A549 (cell line): ENCODE measurements around the gene PGC. TPM values are rescaled to one million over a fixed set of nuclear protein-coding genes. Genes with fewer than 3 reads are reported as not detected.

Source experiments
- ATAC-seq, 2 experiments: fragments of 200-7000 bp in 1 of 2; fragments of >200 bp in 1 of 2; cut with Nextera tagmentation in 1 of 2; cut with Tn5 transposase in 1 of 2; 3 replicates each; pipeline versions ENCODE4 v1.8.0 to v1.9.1; 2018 to 2020; ENCODE audit warnings: mild to moderate bottlenecking in 1 of 2, moderate library complexity in 1 of 2
- CTCF ChIA-PET: fragments of 300-600 bp; sonication (Branson Sonifier 250); formaldehyde crosslinking; extraction: SDS; loops from one replicate; lab custom pipeline; 2021; ENCODE audit warnings: antibody characterized with exemption, inconsistent platforms; lab: Yijun Ruan, JAX
- POLR2A ChIA-PET: fragments of 350-600 bp; formaldehyde crosslinking; extraction: SDS; loops from one replicate; lab custom pipeline; 2021; ENCODE audit warnings: antibody characterized with exemption, inconsistent platforms; lab: Yijun Ruan, JAX
- DNase-seq, 2 experiments: peaks; one replicate each; pipeline versions ENCODE4 v3.0.0 to v3.0.0-alpha.2; 2011 to 2016; ENCODE audit warnings: low read depth in 1 of 2, low spot score in 1 of 2
- FAIRE-seq: peaks from 2 replicates; lab custom pipeline; 2011; peaks lifted over from hg19 to GRCh38; lab: Jason Lieb, UNC
- H3K27ac ChIP-seq, 2 experiments: fragments of >200 bp; sonication (Bioruptor Twin); formaldehyde crosslinking; 3 replicates each; pipeline ENCODE4 v1.5.1; 2016 to 2017
- H3K4me1 ChIP-seq: fragments of >200 bp; sonication (Bioruptor Twin); formaldehyde crosslinking; 3 replicates; pipeline ENCODE4 v1.6.1; 2016
- H3K4me2 ChIP-seq: fragments of >200 bp; sonication (Bioruptor Twin); formaldehyde crosslinking; 3 replicates; pipeline ENCODE4 v1.6.1; 2016
- H3K4me3 ChIP-seq: fragments of >200 bp; sonication (Bioruptor Twin); formaldehyde crosslinking; 3 replicates; pipeline ENCODE4 v1.5.1; 2016
- H3K9me3 ChIP-seq: fragments of >200 bp; sonication (Bioruptor Twin); formaldehyde crosslinking; 3 replicates; pipeline ENCODE4 v1.6.1; 2016
- CEBPB ChIP-seq, 2 experiments: fragments of >200 bp in 1 of 2; sonication (Bioruptor Twin) in 1 of 2; formaldehyde crosslinking in 1 of 2; IDR thresholded peaks; 2 replicates each; pipeline ENCODE4 v1.6.1; 2012 to 2016
- CHD2 ChIP-seq: fragments of 150-350 bp; IDR thresholded peaks from 2 replicates; pipeline ENCODE4 v1.6.1; 2014; ENCODE audit warnings: low read length; ENCODE audit not compliant: partially characterized antibody
- CHD4 ChIP-seq: fragments of 200-600 bp; sonication (generic); IDR thresholded peaks from 2 replicates; pipeline ENCODE4 v1.6.1; 2016; ENCODE audit warnings: antibody characterized with exemption, mild to moderate bottlenecking, borderline replicate concordance
- EP300 ChIP-seq, 2 experiments: fragments of >200 bp; sonication (Bioruptor Twin); formaldehyde crosslinking; IDR thresholded peaks; 2 replicates in 1 of 2; 3 replicates in 1 of 2; pipeline ENCODE4 v1.6.1; 2016 to 2017
- FOXS1 ChIP-seq: fragments of 250-450 bp; sonication (Bioruptor Pico); IDR thresholded peaks from 2 replicates; pipeline ENCODE4 v1.5.0; 2020; ENCODE audit warnings: mild to moderate bottlenecking, moderate library complexity
- HDAC2 ChIP-seq: fragments of 200-600 bp; sonication (generic); IDR thresholded peaks from 2 replicates; pipeline ENCODE4 v1.6.1; 2016
- HOXB13 ChIP-seq: fragments of 250-450 bp; sonication (Bioruptor Pico); IDR thresholded peaks from 2 replicates; pipeline ENCODE4 v1.5.0; 2020; ENCODE audit warnings: low read depth, mild to moderate bottlenecking, moderate library complexity
- HOXB5 ChIP-seq: fragments of 250-450 bp; sonication (Bioruptor Pico); IDR thresholded peaks from 2 replicates; pipeline ENCODE4 v1.5.0; 2020; ENCODE audit warnings: mild to moderate bottlenecking, moderate library complexity
- JUNB ChIP-seq: fragments of >200 bp; sonication (Bioruptor Twin); formaldehyde crosslinking; IDR thresholded peaks from 2 replicates; pipeline ENCODE4 v1.6.1; 2016
- MYC ChIP-seq: IDR thresholded peaks from 2 replicates; pipeline ENCODE4 v1.6.1; 2012; ENCODE audit warnings: mild to moderate bottlenecking, inconsistent platforms, low read length, improper control_type of control experiment, borderline replicate concordance
- POLR2A ChIP-seq: IDR thresholded peaks from 2 replicates; pipeline ENCODE4 v1.6.1; 2012; ENCODE audit warnings: mild to moderate bottlenecking, low read length
- RCOR1 ChIP-seq: fragments of 150-350 bp; IDR thresholded peaks from 2 replicates; pipeline ENCODE4 v1.6.1; 2014; ENCODE audit warnings: antibody characterized with exemption, low read length, low read depth
- RFX5 ChIP-seq: fragments of 450-650 bp; IDR thresholded peaks from 2 replicates; pipeline ENCODE4 v1.7.1; 2014; ENCODE audit warnings: antibody characterized with exemption, mild to moderate bottlenecking, moderate library complexity
- TP53 ChIP-seq: fragments of 250-450 bp; sonication (Bioruptor Pico); IDR thresholded peaks from 2 replicates; pipeline ENCODE4 v1.5.0; 2021; ENCODE audit warnings: mild to moderate bottlenecking, moderate library complexity
- ZSCAN20 ChIP-seq: fragments of 250-450 bp; sonication (Bioruptor Pico); IDR thresholded peaks from 2 replicates; pipeline ENCODE4 v1.8.0; 2022; ENCODE audit warnings: mild to moderate bottlenecking, moderate library complexity
- WGBS: methylation state at CpG from one replicate; pipeline ENCODE4 v1.1.6; 2017; ENCODE audit errors: missing lambda C conversion rate; 5-methylcytosine and 5-hydroxymethylcytosine counted together
- polyA plus RNA-seq, 4 experiments: library from polyadenylated mRNA; depleted of rRNA in 3 of 4; stranded (reverse); fragments of >200 nt; fragmentation: RNase III in 1 of 4; extraction: RNeasy Plus Mini Kit Qiagen cat#74134 plus additional on column Dnase treatment in 1 of 4; gene quantifications; 2 replicates in 3 of 4; 3 replicates in 1 of 4; pipeline ENCODE4 v1.2.3, GENCODE V29; 2011 to 2017
- small RNA-seq, 6 experiments: library from RNA; depleted of rRNA; stranded (forward); fragments of <200 nt; gene quantifications; one replicate each; pipeline ENCODE3, GENCODE V24; 2012
- TF ChIP-seq, protein P1 (sequence below): fragments of >200 bp; sonication (Bioruptor Twin); formaldehyde crosslinking; IDR thresholded peaks from 3 replicates; pipeline ENCODE4 v1.5.1; 2016
- TF ChIP-seq, protein P2 (sequence below): IDR thresholded peaks from 2 replicates; pipeline ENCODE4 v1.6.1; 2012; ENCODE audit warnings: low read depth, borderline replicate concordance
- TF ChIP-seq, protein P3 (sequence below): fragments of 450-650 bp; IDR thresholded peaks from 2 replicates; pipeline ENCODE4 v1.6.1; 2014; ENCODE audit warnings: antibody characterized with exemption
- TF ChIP-seq, protein P4 (sequence below): fragments of >200 bp; sonication (Bioruptor Twin); formaldehyde crosslinking; IDR thresholded peaks from 3 replicates; pipeline ENCODE4 v1.6.1; 2016

The PGC gene
- polyA plus RNA-seq, 2 of the 4 experiments (the other 2 are of a cell fraction), result not detected

DNA sequence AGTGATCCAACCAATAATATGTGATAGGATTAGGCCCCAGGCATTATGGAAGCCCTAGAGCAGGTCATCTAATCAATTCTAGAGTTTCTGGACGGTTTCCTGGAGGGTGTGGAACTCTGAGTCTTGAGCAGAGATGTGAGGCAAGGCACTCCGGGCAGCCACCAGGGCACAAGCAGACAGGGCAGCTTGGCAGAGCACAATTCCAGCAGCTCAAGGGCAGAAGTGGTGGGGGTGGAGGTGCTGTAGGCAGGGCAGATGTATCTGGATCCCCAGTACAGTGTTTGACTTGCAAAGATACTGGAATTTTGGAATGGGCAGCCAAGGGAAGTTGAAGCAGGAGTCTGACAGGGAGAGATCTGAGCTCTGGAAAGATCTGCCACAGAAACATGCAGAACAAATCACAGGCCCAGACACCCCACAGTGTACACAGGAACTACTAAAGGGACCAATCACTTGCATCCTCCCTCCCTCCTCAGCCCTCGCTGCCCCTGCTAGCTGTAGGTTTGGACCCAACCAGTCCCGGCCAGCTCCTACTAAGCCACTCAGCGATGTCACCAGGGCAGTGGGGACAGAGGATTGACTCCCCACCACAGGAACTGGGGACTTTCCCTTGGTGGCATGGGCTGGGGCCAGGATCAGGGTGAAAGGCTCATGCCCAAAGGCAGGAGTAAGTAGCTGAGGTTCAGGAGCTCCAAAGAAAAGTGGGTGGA, 58.8 kb downstream of the PGC start:
- TF ChIP-seq TP53 (CRISPR knock-in tag) (no peak), CHD2 (no peak), RFX5 (no peak), EP300 (IDR thresholded peaks at IDR 0.05) (no peak), HOXB13 (CRISPR knock-in tag) (no peak), FOXS1 (no peak), ZSCAN20 (CRISPR knock-in tag) (no peak), JUNB (no peak), MYC (no peak), RCOR1 (no peak), CEBPB (IDR thresholded peaks at IDR 0.05) (no peak)
- TF ChIP-seq, protein P1, sequence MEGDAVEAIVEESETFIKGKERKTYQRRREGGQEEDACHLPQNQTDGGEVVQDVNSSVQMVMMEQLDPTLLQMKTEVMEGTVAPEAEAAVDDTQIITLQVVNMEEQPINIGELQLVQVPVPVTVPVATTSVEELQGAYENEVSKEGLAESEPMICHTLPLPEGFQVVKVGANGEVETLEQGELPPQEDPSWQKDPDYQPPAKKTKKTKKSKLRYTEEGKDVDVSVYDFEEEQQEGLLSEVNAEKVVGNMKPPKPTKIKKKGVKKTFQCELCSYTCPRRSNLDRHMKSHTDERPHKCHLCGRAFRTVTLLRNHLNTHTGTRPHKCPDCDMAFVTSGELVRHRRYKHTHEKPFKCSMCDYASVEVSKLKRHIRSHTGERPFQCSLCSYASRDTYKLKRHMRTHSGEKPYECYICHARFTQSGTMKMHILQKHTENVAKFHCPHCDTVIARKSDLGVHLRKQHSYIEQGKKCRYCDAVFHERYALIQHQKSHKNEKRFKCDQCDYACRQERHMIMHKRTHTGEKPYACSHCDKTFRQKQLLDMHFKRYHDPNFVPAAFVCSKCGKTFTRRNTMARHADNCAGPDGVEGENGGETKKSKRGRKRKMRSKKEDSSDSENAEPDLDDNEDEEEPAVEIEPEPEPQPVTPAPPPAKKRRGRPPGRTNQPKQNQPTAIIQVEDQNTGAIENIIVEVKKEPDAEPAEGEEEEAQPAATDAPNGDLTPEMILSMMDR, result no peak
- TF ChIP-seq, protein P2, sequence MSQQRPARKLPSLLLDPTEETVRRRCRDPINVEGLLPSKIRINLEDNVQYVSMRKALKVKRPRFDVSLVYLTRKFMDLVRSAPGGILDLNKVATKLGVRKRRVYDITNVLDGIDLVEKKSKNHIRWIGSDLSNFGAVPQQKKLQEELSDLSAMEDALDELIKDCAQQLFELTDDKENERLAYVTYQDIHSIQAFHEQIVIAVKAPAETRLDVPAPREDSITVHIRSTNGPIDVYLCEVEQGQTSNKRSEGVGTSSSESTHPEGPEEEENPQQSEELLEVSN, result no peak
- TF ChIP-seq, protein P3, sequence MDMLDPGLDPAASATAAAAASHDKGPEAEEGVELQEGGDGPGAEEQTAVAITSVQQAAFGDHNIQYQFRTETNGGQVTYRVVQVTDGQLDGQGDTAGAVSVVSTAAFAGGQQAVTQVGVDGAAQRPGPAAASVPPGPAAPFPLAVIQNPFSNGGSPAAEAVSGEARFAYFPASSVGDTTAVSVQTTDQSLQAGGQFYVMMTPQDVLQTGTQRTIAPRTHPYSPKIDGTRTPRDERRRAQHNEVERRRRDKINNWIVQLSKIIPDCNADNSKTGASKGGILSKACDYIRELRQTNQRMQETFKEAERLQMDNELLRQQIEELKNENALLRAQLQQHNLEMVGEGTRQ, result no peak
- ChIA-PET CTCF (interaction anchor here (0.9 to 11.5 kb wide), 7 partner anchors 16 to 318 kb away, joined by 3 to 214 read pairs (median 14); partner anchors contain the start of gene TFEB), POLR2A (no interaction called here)
- no peak for ATAC-seq
- Histone ChIP-seq H3K9me3 (no peaks in the 10 kb centered on the region), H3K27ac (no peak overlapping the region), H3K4me3 (no peak overlapping the region), H3K4me2 (no peak overlapping the region), H3K4me1 (peaks cover 4% of the 10 kb centered on the region; the same call in 1 of the 3 replicates)
- 92% methylated on average over 5 of the region's 5 CpGs for WGBS
- FAIRE-seq, result no peak
- no peak for DNase-seq

DNA sequence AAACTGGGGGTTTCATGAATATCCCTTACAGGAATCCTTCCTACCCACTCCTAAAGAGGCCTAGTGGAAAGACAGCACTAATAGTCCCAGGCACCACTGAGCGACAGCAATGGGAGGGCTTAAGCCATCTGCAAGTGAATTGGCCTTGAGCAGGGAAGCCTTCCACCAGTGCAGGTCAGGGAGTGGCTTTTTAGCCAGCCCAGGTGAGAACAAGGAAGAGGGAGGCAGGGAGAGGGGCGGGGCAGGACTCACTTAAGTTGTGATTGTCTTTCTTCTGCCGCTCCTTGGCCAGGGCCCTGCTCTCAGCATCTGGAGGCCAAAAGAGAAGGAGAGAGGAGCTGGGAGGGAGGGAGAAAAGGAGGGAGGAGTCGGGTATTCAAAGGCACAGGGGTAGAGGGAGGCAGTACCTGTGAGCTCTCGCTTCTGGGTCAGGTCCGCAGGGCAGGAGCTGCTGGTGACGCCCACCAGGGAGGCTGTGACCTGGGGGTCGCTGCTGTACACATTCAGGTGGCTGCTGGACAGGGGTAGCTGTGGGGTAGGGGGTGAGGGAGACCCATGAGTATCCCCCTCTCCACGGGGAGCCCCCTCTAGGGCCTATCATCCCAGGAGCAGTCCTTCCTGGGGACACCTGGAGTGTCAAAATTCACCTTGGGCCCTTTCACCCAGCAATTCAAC, 59.6 kb downstream of the PGC start:
- H3K4me2 ChIP-seq, result no peak overlapping the region
- no peak for FAIRE-seq
- TF ChIP-seq, protein P4, sequence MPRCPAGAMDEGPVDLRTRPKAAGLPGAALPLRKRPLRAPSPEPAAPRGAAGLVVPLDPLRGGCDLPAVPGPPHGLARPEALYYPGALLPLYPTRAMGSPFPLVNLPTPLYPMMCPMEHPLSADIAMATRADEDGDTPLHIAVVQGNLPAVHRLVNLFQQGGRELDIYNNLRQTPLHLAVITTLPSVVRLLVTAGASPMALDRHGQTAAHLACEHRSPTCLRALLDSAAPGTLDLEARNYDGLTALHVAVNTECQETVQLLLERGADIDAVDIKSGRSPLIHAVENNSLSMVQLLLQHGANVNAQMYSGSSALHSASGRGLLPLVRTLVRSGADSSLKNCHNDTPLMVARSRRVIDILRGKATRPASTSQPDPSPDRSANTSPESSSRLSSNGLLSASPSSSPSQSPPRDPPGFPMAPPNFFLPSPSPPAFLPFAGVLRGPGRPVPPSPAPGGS, result no peak
- TF ChIP-seq HOXB5, result no peak
- no peak for TF ChIP-seq CHD4
- TF ChIP-seq POLR2A, result no peak
- TF ChIP-seq HDAC2, result no peak
- POLR2A ChIA-PET, result no interaction called here
- ATAC-seq, result no peak
- CTCF ChIA-PET, result interaction anchor here (1.7 to 11.5 kb wide), 5 partner anchors 17 to 318 kb away, joined by 5 to 214 read pairs (median 66); no protein-coding TSS in a partner anchor
- DNase-seq, result no peak
- H3K9me3 ChIP-seq, result no peaks in the 10 kb centered on the region
- H3K4me3 ChIP-seq, result no peak overlapping the region
- H3K27ac ChIP-seq, result no peak overlapping the region
- 67% methylated on average over 9 of the region's 9 CpGs for WGBS
- H3K4me1 ChIP-seq, result peaks cover 4% of the 10 kb centered on the region; the same call in 1 of the 3 replicates

Small RNA genes lying within 50 kb of the gene (small RNA-seq; reads per million reads assigned to genes)
- 0 reads per million in 6 experiments for gene AL365205.2
- 0 reads per million in 6 experiments for gene AL365205.3

Other genes starting within 250 kb of the PGC start
- 2.6 and 3.2 TPM in 2 replicates for gene FOXP4, start 201.0 kb downstream of the PGC start, polyA plus RNA-seq (2011; rRNA removed)
- gene FOXP4, start 201.0 kb downstream of the PGC start, polyA plus RNA-seq (2017; fragmentation: RNase III; extraction: RNeasy Plus Mini Kit Qiagen cat#74134 plus additional on column Dnase treatment), result 12.5 to 14.5 TPM (median 14.2 TPM) in 3 replicates
- gene MDFI, start 108.9 kb downstream of the PGC start, polyA plus RNA-seq (2011; rRNA removed), result 0.06 and 0.26 TPM in 2 replicates
- 0.21 to 0.30 TPM (median 0.28 TPM) in 3 replicates for gene MDFI, start 108.9 kb downstream of the PGC start, polyA plus RNA-seq (2017; fragmentation: RNase III; extraction: RNeasy Plus Mini Kit Qiagen cat#74134 plus additional on column Dnase treatment)
- 2.9 and 3.1 TPM in 2 replicates for gene TFEB, start 11.8 kb downstream of the PGC start, polyA plus RNA-seq (2011; rRNA removed)
- gene TFEB, start 11.8 kb downstream of the PGC start, polyA plus RNA-seq (2017; fragmentation: RNase III; extraction: RNeasy Plus Mini Kit Qiagen cat#74134 plus additional on column Dnase treatment), result 4.3 to 6.1 TPM (median 4.5 TPM) in 3 replicates
- 1.9 TPM in 2 replicates for gene FRS3, start 32.5 kb upstream of the PGC start, polyA plus RNA-seq (2011; rRNA removed)
- 1.7 to 2.0 TPM (median 2.0 TPM) in 3 replicates for gene FRS3, start 32.5 kb upstream of the PGC start, polyA plus RNA-seq (2017; fragmentation: RNase III; extraction: RNeasy Plus Mini Kit Qiagen cat#74134 plus additional on column Dnase treatment)
- gene PRICKLE4, start 33.4 kb upstream of the PGC start, polyA plus RNA-seq (2011; rRNA removed), result 0.32 and 0.34 TPM in 2 replicates
- 0.95 to 1.6 TPM (median 1.5 TPM) in 3 replicates for gene PRICKLE4, start 33.4 kb upstream of the PGC start, polyA plus RNA-seq (2017; fragmentation: RNase III; extraction: RNeasy Plus Mini Kit Qiagen cat#74134 plus additional on column Dnase treatment)
- 217 and 262 TPM in 2 replicates for gene TOMM6, start 40.3 kb upstream of the PGC start, polyA plus RNA-seq (2011; rRNA removed)
- gene TOMM6, start 40.3 kb upstream of the PGC start, polyA plus RNA-seq (2017; fragmentation: RNase III; extraction: RNeasy Plus Mini Kit Qiagen cat#74134 plus additional on column Dnase treatment), result 252 to 261 TPM (median 254 TPM) in 3 replicates
- 2.9 TPM in 2 replicates for gene USP49, start 148.0 kb upstream of the PGC start, polyA plus RNA-seq (2011; rRNA removed)
- gene USP49, start 148.0 kb upstream of the PGC start, polyA plus RNA-seq (2017; fragmentation: RNase III; extraction: RNeasy Plus Mini Kit Qiagen cat#74134 plus additional on column Dnase treatment), result 3.6 to 4.3 TPM (median 4.1 TPM) in 3 replicates
- 29.3 and 32.9 TPM in 2 replicates for gene MED20, start 173.7 kb upstream of the PGC start, polyA plus RNA-seq (2011; rRNA removed)
- 18.4 to 21.0 TPM (median 19.0 TPM) in 3 replicates for gene MED20, start 173.7 kb upstream of the PGC start, polyA plus RNA-seq (2017; fragmentation: RNase III; extraction: RNeasy Plus Mini Kit Qiagen cat#74134 plus additional on column Dnase treatment)
- 28.8 and 38.7 TPM in 2 replicates for gene BYSL, start 174.1 kb upstream of the PGC start, polyA plus RNA-seq (2011; rRNA removed)
- gene BYSL, start 174.1 kb upstream of the PGC start, polyA plus RNA-seq (2017; fragmentation: RNase III; extraction: RNeasy Plus Mini Kit Qiagen cat#74134 plus additional on column Dnase treatment), result 60.9 to 66.9 TPM (median 61.8 TPM) in 3 replicates
- gene CCND3, start 194.4 kb upstream of the PGC start, polyA plus RNA-seq (2011; rRNA removed), result 112 TPM in 2 replicates
- 213 to 228 TPM (median 215 TPM) in 3 replicates for gene CCND3, start 194.4 kb upstream of the PGC start, polyA plus RNA-seq (2017; fragmentation: RNase III; extraction: RNeasy Plus Mini Kit Qiagen cat#74134 plus additional on column Dnase treatment)